ENCODE results near the gene EXOC3L4. TPM values are rescaled to one million over a fixed set of nuclear protein-coding genes. Genes with fewer than 3 reads are reported as not detected.
A peak's percentile ranks its signal among the peaks of the same experiment; 100 is the strongest.

Gene EXOC3L4
- total and polyA plus RNA-seq, 5 donors = 0.63 to 2.5 (median 1.2) TPM

DNA sequence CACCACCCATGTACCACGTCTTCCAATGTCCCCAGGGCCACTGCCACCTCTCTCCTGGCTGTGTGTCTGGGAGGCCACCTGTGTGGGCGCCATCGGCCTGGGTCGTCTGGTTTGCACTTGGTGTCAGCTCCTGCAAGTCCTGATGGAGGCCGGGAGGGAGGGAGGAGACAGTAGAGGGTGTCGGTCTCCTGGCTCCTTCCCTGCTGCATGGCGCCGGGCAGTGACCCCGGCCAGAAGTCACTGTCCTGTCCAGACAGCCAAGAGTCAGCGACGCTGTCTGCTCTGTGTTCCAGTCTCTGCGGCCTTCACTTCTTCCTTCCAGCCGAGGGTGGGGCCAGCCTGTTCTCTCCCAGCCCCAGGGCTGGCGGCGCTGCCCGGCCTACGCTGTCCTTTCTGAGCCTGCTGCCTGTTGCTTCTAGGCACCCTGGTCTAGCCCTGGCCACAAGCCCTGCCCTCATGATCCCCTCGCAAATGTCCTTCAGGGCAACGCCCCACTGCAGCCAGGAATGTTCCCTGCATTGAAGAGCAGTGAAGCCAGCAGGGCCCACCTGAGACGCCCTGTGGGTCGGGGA is 23.5 kb upstream of the EXOC3L4 start:
- WGBS = 77% methylated on average over 21 of the region's 21 CpGs
- no peak for ATAC-seq
- intact Hi-C loops (cut with DNase I) = no loop called here
- DNase-seq = peak in 2 of 3 donors; percentile 53 to 57
- Histone ChIP-seq H3K27me3 (ENCODE audit: control insufficient read depth, insufficient read depth) (no peaks in the 10 kb centered on the region), H3K4me3 (ENCODE audit: low read length) (no peak overlapping the region), H3K4me1 (ENCODE audit: control insufficient read depth, insufficient read depth, low read length) (peaks cover 5% of the 10 kb centered on the region), H3K9me3 (ENCODE audit: control insufficient read depth, low read length) (no peaks in the 10 kb centered on the region), H3K27ac (ENCODE audit: low read length) (no peak overlapping the region)

- DNase-seq = peak; percentile 54 to 65 (median 61)
- no peaks in the 10 kb centered on the region for H3K9me3 ChIP-seq (ENCODE audit: control insufficient read depth, low read length)
- no peak overlapping the region for H3K27ac ChIP-seq (ENCODE audit: low read length)
- intact Hi-C loops (cut with DNase I) = no loop called here
- H3K4me1 ChIP-seq (ENCODE audit: control insufficient read depth, insufficient read depth, low read length) = peaks cover 4% of the 10 kb centered on the region
- WGBS = 78% methylated on average over 32 of the region's 32 CpGs
- ATAC-seq = peak in 1 of 2 donors; percentile 8
- H3K27me3 ChIP-seq (ENCODE audit: control insufficient read depth, insufficient read depth) = no peaks in the 10 kb centered on the region
- no peak overlapping the region for H3K4me3 ChIP-seq (ENCODE audit: low read length)
Measured at GRCh38 chr14:103071544-103072251, 22.8 kb upstream of the EXOC3L4 start.

DNA sequence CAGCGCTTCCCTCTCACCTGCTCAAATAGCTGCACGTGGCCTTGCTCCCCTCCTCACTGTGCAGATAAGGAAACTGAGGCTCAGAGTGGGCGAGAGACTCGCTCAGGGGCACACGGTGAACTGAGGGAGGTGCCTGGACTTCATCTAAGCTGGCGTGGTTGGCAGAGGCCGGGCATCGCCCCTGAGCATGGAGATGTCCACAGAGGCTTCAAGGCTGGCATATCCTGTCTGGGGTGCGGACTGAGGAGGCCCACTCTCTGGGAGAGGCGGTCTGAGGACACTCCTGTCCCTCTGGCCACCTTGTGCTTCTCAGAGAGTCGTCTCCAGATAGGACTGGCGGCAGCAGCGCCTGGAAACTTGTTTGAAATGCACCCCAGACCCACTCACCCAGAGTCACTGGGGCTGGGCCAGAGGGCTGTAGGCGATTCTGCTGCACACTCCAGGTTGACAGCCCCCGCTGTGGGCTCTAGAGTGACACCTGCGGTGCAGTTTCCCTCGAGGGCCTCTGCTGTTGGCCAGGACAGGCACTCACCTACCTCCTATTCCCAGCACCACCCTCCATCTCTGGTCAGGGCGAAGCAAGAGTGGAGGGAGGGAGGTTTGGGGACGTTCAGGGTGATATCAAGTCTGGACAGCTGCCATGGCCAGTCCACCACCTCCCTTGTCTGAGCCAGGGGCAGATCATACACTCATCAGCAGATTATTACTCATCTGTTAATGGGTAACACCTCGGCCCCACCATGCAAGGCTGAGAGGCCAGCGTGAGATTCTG is 21.7 kb upstream of the EXOC3L4 start:
- 76% methylated on average over 21 of the region's 21 CpGs for WGBS
- Histone ChIP-seq H3K27me3 (ENCODE audit: control insufficient read depth, insufficient read depth) (no peaks in the 10 kb centered on the region), H3K9me3 (ENCODE audit: control insufficient read depth, low read length) (no peaks in the 10 kb centered on the region), H3K27ac (ENCODE audit: low read length) (no peak overlapping the region), H3K4me3 (ENCODE audit: low read length) (no peak overlapping the region), H3K4me1 (ENCODE audit: control insufficient read depth, insufficient read depth, low read length) (peaks cover 4% of the 10 kb centered on the region)
- intact Hi-C loops (cut with DNase I) = no loop called here
- no peak for ATAC-seq
- peak in 2 of 3 donors; percentile 42 to 55 for DNase-seq

DNA sequence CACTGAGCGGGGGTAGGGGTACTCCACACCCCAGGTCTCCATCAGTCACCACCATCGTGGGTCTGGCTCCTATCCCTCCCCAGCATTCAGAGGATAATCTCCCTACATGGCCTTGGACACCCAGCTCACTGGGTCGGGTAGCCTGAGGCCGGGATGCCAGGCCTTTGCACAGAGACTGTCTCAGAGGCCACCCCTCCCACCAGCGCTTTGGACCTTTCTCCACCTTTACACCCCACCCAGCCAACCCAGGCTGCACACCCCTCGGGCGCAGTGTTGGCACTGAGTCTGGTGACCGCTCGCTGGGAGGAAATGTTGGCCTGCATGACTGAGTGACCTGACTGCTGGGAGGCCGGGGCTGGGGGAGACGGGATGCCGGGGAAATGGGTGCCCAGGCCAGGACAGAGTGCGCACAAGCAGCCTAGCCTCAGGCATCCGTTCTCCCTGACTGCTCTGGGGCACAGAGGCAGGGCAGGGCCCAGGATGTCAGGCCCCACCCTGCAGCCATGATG is 21.1 kb upstream of the EXOC3L4 start:
- DNase-seq (peak in 2 of 3 donors; percentile 56 to 59), ATAC-seq (no peak)
- Histone ChIP-seq H3K27ac (ENCODE audit: low read length) (no peak overlapping the region), H3K9me3 (ENCODE audit: control insufficient read depth, low read length) (no peaks in the 10 kb centered on the region), H3K27me3 (ENCODE audit: control insufficient read depth, insufficient read depth) (no peaks in the 10 kb centered on the region), H3K4me1 (ENCODE audit: control insufficient read depth, insufficient read depth, low read length) (peaks cover 4% of the 10 kb centered on the region), H3K4me3 (ENCODE audit: low read length) (no peak overlapping the region)
- intact Hi-C loops (cut with DNase I) = no loop called here
- WGBS = 77% methylated on average over 14 of the region's 14 CpGs

DNA sequence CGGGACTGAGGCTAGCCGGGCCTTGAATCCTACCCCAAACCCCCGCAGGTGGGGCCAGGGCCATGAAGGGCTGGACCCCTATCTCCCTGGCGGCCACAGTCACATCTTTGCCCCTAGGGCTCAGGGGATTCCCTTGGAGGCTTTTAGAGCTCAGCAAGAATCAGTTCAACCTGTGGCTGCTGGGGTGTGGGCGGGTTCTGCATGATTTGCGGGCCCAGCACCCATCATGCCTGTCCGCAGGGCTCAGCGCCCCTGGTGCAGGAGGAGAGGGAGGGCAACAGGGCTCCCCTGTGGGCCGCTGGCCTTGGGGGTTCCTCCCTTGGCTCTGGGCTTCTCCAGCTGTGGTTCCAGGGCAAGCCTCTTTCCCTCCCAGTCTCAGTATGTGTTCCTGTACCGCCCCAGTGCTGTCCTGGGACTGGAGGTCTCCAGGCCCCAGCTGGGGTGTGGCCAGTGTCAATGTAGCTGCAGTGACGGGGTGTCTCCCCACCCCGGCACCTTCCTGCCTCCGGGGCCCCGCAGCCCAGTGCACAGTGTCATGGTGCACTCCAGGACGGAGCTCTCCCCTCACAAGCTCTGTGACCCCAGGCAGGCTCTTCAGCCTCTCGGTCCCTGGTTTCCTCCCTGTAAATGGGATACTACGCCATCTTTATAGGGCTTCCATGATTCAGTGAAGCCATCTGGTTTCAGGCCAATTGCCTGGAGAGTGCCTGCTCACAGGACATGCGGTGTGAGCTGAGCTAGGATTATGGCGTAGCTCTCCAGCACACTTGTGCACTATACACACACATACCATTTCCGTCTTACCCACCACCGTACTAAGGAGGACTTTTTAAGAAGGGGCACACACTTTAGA is 20.4 kb upstream of the EXOC3L4 start:
- peak in 2 of 3 donors; percentile 65 to 71 for DNase-seq
- Histone ChIP-seq H3K4me3 (ENCODE audit: low read length) (no peak overlapping the region), H3K27me3 (ENCODE audit: control insufficient read depth, insufficient read depth) (no peaks in the 10 kb centered on the region), H3K9me3 (ENCODE audit: control insufficient read depth, low read length) (no peaks in the 10 kb centered on the region), H3K27ac (ENCODE audit: low read length) (peak overlapping the region; percentile 19), H3K4me1 (ENCODE audit: control insufficient read depth, insufficient read depth, low read length) (peaks cover 4% of the 10 kb centered on the region)
- peak; percentile 5 to 40 for ATAC-seq
- intact Hi-C loops (cut with DNase I) = no loop called here
- WGBS = 62% methylated on average over 21 of the region's 21 CpGs

DNA sequence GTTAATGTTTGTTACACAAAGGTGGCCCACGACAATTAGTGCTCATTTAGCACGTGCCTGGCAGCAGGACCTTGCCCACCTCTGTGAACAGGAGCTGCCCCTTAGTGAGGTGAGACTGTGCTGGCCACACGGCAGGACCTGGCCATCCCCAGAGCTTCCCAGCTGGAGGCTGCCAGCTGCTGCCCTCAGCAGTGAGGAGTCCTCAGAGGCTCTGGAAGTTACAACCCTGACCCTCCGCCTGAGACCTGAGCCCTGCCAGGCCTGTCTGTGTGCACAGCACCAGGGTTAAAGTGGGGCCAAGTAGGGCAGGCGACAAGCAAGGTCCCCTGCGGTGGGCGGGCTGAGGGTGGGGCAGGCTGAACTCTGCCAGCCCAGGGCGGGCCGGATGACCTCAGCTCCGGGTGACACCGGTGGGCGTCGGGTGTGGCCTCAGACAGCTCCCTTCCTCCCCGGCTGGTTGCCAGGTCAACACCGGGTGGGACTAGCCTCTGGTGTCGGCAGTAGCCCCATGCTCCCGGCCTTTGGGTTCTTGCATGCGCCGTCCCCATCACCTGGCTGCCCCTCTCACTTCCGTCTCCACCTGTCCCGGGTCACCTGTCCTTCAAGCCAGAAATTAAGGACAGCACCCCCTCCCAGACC is 19.7 kb upstream of the EXOC3L4 start:
- peak overlapping the region; percentile 19 for H3K27ac ChIP-seq (ENCODE audit: low read length)
- no peaks in the 10 kb centered on the region for H3K27me3 ChIP-seq (ENCODE audit: control insufficient read depth, insufficient read depth)
- peak overlapping the region; percentile 38 for H3K4me3 ChIP-seq (ENCODE audit: low read length)
- 19% methylated on average over 21 of the region's 21 CpGs for WGBS
- peak; percentile 93 to 95 (median 94) for DNase-seq
- H3K4me1 ChIP-seq (ENCODE audit: control insufficient read depth, insufficient read depth, low read length) = peaks cover 4% of the 10 kb centered on the region
- H3K9me3 ChIP-seq (ENCODE audit: control insufficient read depth, low read length) = no peaks in the 10 kb centered on the region
- intact Hi-C loops (cut with DNase I) = loop anchor here in 1 of 4 donors (5.0 kb wide), 1 partner anchor 217 kb away; no protein-coding TSS in a partner anchor
- ATAC-seq = peak; percentile 71 to 83

GRCh38 chr14:103078420-103078749 is 16.1 kb upstream of the EXOC3L4 start:
- 16% methylated on average over 9 of the region's 9 CpGs for WGBS
- H3K9me3 ChIP-seq (ENCODE audit: control insufficient read depth, low read length) = no peaks in the 10 kb centered on the region
- DNase-seq (peak; percentile 84 to 93 (median 89)), ATAC-seq (no peak)
- H3K27me3 ChIP-seq (ENCODE audit: control insufficient read depth, insufficient read depth) = no peaks in the 10 kb centered on the region
- intact Hi-C loops (cut with DNase I) = loop anchor here in 1 of 4 donors (5.0 kb wide), 1 partner anchor 214 kb away; no protein-coding TSS in a partner anchor
- H3K4me1 ChIP-seq (ENCODE audit: control insufficient read depth, insufficient read depth, low read length) = peaks cover 4% of the 10 kb centered on the region
- no peak overlapping the region for H3K4me3 ChIP-seq (ENCODE audit: low read length)
- no peak overlapping the region for H3K27ac ChIP-seq (ENCODE audit: low read length)

DNA sequence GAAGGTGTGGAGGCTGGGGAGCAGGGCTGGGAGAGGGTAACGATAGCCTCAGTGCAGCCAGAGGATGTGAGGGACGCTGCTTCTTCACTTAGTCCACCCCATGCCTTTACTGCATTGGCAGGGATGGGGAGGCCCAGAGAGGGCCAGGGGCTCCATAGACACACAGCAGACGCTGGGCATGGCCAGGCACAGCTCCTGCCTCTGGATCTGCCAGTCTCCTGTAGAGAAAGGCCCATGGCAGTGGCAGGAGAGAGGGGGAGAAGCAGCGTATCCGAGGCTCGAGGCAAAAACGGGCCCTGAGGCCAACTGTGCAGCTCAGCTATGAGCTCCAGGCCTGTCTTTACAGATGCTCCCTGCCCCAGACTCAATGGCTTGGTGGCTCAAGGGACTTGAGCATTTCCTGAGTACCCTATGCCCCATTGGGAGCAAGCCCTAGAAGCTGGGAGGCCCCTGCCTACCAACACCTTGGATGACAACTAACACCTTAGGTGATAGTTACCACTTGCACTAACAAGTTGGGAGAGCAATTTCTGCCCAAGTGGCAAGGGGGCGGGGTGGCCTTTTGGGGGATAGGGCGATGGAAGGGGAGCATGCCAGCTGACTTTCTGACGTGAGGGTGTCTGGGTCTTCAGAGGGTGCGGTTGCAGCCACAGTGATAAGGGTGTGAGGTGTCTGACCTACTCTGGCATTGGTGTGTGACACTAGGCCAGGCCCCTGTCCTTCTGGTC is 15.5 kb upstream of the EXOC3L4 start:
- intact Hi-C loops (cut with DNase I) = loop anchor here in 1 of 4 donors (5.0 kb wide), 1 partner anchor 213 kb away; no protein-coding TSS in a partner anchor
- WGBS = 75% methylated on average over 11 of the region's 11 CpGs

DNA sequence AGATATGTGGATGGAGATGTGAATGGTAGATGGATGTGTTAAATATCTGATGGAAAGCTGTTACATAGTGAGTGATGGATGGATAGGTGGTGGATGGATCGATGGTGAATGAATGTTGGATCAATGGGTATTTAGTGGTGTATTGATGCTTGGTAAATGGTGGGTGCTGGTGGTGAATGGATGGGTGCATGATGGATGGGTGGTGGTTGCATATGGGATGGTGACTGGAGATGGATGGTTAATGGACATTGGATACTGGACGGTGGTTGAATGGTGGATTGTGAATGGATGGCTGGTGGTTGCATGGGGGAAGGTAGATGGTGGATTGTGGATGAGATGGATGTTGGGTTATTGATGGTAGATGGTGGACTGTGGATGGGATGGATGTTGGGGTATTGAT is 12.6 kb upstream of the EXOC3L4 start:
- intact Hi-C loops (cut with DNase I) = no loop called here
- 97% methylated on average over 2 of the region's 2 CpGs for WGBS
- DNase-seq = no peak
- H3K27ac ChIP-seq (ENCODE audit: low read length) = no peak overlapping the region
- H3K27me3 ChIP-seq (ENCODE audit: control insufficient read depth, insufficient read depth) = no peaks in the 10 kb centered on the region
- H3K9me3 ChIP-seq (ENCODE audit: control insufficient read depth, low read length) = no peaks in the 10 kb centered on the region
- no peak for ATAC-seq
- no peaks in the 10 kb centered on the region for H3K4me1 ChIP-seq (ENCODE audit: control insufficient read depth, insufficient read depth, low read length)
- no peak overlapping the region for H3K4me3 ChIP-seq (ENCODE audit: low read length)

More for the DNA sequence above, 15.5 kb upstream of the EXOC3L4 start:
- Histone ChIP-seq H3K4me1 (ENCODE audit: control insufficient read depth, insufficient read depth, low read length) (peaks cover 4% of the 10 kb centered on the region), H3K27ac (ENCODE audit: low read length) (no peak overlapping the region), H3K9me3 (ENCODE audit: control insufficient read depth, low read length) (no peaks in the 10 kb centered on the region), H3K27me3 (ENCODE audit: control insufficient read depth, insufficient read depth) (no peaks in the 10 kb centered on the region), H3K4me3 (ENCODE audit: low read length) (no peak overlapping the region)
- DNase-seq = peak in 2 of 3 donors; percentile 32 to 43
- ATAC-seq = no peak
